SK-N-SH (cell line): Measurements from ENCODE around the gene IPPK.

Source experiments
- EP300 ChIP-seq, 2 experiments: IDR thresholded peaks; 2 replicates each; pipeline versions ENCODE4 v1.4.0 to v1.6.1; 2012; ENCODE audit warnings: borderline replicate concordance in 1 of 2, low read depth in 1 of 2, low read length in 1 of 2
- EZH2phosphoT487 ChIP-seq: fragments of 200-600 bp; sonication (generic); IDR thresholded peaks from 2 replicates; pipeline ENCODE4 v1.6.1; 2017; ENCODE audit warnings: low read depth, mixed run types, mild to moderate bottlenecking, antibody characterized with exemption, moderate library complexity, borderline replicate concordance
- GATA2 ChIP-seq: sonication (generic); formaldehyde crosslinking; IDR thresholded peaks from 2 replicates; pipeline ENCODE4 v1.5.0; 2020; ENCODE audit warnings: mild to moderate bottlenecking, missing genetic modification reagents
- JUND ChIP-seq: IDR thresholded peaks from 2 replicates; pipeline ENCODE4 v1.4.0; 2012
- MAX ChIP-seq: IDR thresholded peaks from 2 replicates; pipeline ENCODE4 v1.4.0; 2012; ENCODE audit warnings: low read depth
- POLR2AphosphoS5 ChIP-seq: IDR thresholded peaks from 2 replicates; pipeline ENCODE4 v1.6.1; 2012; ENCODE audit warnings: low read depth, low read length
- REST ChIP-seq: IDR thresholded peaks from 2 replicates; pipeline ENCODE4 v1.6.1; 2012; ENCODE audit warnings: mild to moderate bottlenecking, low read depth, low read length, moderate library complexity
- SIN3A ChIP-seq: IDR thresholded peaks from 2 replicates; pipeline ENCODE4 v1.6.1; 2012; ENCODE audit warnings: low read depth, mild to moderate bottlenecking, low read length, moderate library complexity, borderline replicate concordance
- SMC3 ChIP-seq: IDR thresholded peaks from 2 replicates; pipeline ENCODE4 v1.6.1; 2012; ENCODE audit warnings: low read depth, low read length, improper control_type of control experiment
- TAF1 ChIP-seq: IDR thresholded peaks from 2 replicates; pipeline ENCODE4 v1.6.1; 2012; ENCODE audit warnings: low read depth, mild to moderate bottlenecking, low read length, moderate library complexity, borderline replicate concordance
- ZBTB33 ChIP-seq: IDR thresholded peaks from 2 replicates; pipeline ENCODE4 v1.4.0; 2012; ENCODE audit warnings: low read depth, borderline replicate concordance
- TF ChIP-seq, protein P1 (sequence below): fragments of 200-600 bp; sonication (generic); IDR thresholded peaks from 2 replicates; pipeline ENCODE4 v1.6.1; 2017; ENCODE audit warnings: antibody characterized with exemption, mild to moderate bottlenecking, moderate library complexity
- TF ChIP-seq, protein P2 (sequence below): fragments of 150-350 bp; IDR thresholded peaks from 2 replicates; pipeline ENCODE4 v1.6.1; 2016; ENCODE audit warnings: mild to moderate bottlenecking, low read depth, low read length
- TF ChIP-seq, protein P3 (sequence below): fragments of 150-350 bp; IDR thresholded peaks from 2 replicates; pipeline ENCODE4 v1.6.1; 2017; ENCODE audit warnings: antibody characterized with exemption, low read length, low read depth, borderline replicate concordance

- TF ChIP-seq, protein P1, sequence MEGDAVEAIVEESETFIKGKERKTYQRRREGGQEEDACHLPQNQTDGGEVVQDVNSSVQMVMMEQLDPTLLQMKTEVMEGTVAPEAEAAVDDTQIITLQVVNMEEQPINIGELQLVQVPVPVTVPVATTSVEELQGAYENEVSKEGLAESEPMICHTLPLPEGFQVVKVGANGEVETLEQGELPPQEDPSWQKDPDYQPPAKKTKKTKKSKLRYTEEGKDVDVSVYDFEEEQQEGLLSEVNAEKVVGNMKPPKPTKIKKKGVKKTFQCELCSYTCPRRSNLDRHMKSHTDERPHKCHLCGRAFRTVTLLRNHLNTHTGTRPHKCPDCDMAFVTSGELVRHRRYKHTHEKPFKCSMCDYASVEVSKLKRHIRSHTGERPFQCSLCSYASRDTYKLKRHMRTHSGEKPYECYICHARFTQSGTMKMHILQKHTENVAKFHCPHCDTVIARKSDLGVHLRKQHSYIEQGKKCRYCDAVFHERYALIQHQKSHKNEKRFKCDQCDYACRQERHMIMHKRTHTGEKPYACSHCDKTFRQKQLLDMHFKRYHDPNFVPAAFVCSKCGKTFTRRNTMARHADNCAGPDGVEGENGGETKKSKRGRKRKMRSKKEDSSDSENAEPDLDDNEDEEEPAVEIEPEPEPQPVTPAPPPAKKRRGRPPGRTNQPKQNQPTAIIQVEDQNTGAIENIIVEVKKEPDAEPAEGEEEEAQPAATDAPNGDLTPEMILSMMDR: no peak
- TF ChIP-seq MAX (no peak), TAF1 (no peak), GATA2 (CRISPR knock-in tag) (no peak), EZH2phosphoT487 (no peak), POLR2AphosphoS5 (no peak), EP300 (IDR thresholded peaks at IDR 0.05; ENCODE audit: borderline replicate concordance in 1 of 2, low read depth in 1 of 2, low read length in 1 of 2) (no peak), REST (no peak), SIN3A (no peak), ZBTB33 (no peak), SMC3 (no peak), JUND (no peak)
- TF ChIP-seq, protein P2, sequence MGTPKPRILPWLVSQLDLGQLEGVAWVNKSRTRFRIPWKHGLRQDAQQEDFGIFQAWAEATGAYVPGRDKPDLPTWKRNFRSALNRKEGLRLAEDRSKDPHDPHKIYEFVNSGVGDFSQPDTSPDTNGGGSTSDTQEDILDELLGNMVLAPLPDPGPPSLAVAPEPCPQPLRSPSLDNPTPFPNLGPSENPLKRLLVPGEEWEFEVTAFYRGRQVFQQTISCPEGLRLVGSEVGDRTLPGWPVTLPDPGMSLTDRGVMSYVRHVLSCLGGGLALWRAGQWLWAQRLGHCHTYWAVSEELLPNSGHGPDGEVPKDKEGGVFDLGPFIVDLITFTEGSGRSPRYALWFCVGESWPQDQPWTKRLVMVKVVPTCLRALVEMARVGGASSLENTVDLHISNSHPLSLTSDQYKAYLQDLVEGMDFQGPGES: no peak
- TF ChIP-seq, protein P3, sequence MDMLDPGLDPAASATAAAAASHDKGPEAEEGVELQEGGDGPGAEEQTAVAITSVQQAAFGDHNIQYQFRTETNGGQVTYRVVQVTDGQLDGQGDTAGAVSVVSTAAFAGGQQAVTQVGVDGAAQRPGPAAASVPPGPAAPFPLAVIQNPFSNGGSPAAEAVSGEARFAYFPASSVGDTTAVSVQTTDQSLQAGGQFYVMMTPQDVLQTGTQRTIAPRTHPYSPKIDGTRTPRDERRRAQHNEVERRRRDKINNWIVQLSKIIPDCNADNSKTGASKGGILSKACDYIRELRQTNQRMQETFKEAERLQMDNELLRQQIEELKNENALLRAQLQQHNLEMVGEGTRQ: no peak
These were observed 40.0 kb upstream of the IPPK start for GRCh38 chr9:92709954-92710353.
